HG02981 (cell line): Measurements from ENCODE around the gene CPNE2.

Experiments
- ATAC-seq: cut with Tn5 transposase; IDR thresholded peaks from one replicate; pipeline ENCODE4 v1.9.1; 2021; ENCODE audit warnings: mild to moderate bottlenecking, moderate library complexity; ENCODE audit not compliant: unreplicated experiment

Gene CPNE2

GRCh38 chr16:57123974-57124674, 31.7 kb downstream of the CPNE2 start:
- ATAC-seq, result no peak

DNA sequence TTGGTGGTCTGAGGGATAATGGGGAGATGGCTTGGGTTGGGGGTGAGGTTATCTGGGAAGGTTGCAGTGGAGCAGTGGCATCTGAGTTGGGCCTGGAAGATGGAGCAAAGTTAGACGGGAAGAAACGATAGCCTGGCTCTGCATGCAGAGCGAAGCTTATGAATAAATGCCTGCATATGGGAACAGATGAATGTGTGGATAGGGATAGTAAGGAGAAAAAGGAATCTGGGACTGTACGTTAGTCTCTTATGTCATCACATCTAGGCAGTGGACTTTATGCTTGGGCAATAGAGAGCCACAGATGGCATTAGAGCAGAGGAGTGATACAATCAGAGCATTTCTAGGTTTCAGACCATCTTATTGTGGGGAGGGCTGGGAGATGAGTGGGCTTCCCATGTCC, 33.0 kb downstream of the CPNE2 start:
- ATAC-seq, result no peak

- no peak for ATAC-seq
These were observed 33.6 kb downstream of the CPNE2 start for GRCh38 chr16:57125969-57126368.

DNA sequence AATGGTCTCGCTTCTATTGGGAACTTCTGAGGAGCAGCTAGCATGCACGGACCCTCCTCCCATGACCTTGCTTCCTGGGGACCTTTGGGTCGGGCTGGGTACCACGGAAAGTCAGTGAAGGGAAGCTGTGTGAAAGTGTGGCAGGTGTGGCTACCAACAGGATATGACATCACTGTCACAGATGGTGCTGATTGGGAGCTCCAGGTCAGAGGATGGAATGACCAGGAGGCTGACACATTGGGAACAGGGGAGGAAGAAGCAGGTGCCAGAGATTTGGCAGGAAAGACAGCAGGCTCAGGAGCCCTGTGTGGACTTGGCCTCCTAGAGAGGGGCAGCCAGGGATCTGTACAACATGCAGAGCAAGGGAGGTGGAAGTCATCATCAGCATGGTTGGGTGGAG, 34.0 kb downstream of the CPNE2 start:
- no peak for ATAC-seq

- no peak for ATAC-seq
These were observed 34.8 kb downstream of the CPNE2 start for GRCh38 chr16:57127037-57127763.

DNA sequence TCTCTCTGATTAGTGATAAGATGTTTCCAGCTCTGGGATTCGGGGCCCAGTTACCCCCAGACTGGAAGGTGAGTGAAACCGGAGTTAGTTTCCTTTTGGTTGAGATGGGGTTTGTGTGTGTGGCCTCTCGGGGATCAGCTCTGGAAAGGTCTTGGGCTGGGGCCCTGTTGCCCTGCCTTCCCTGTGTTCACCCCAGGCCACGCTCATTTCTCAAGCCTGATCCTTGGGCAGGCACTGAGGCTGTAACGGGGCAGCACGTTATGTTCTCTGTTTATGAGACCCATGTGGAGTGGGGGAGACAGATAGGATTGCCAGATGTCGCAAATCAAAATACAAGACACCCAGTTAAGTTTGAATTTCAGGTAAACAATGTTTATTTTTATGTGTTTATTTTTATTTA, 35.5 kb downstream of the CPNE2 start:
- no peak for ATAC-seq

DNA sequence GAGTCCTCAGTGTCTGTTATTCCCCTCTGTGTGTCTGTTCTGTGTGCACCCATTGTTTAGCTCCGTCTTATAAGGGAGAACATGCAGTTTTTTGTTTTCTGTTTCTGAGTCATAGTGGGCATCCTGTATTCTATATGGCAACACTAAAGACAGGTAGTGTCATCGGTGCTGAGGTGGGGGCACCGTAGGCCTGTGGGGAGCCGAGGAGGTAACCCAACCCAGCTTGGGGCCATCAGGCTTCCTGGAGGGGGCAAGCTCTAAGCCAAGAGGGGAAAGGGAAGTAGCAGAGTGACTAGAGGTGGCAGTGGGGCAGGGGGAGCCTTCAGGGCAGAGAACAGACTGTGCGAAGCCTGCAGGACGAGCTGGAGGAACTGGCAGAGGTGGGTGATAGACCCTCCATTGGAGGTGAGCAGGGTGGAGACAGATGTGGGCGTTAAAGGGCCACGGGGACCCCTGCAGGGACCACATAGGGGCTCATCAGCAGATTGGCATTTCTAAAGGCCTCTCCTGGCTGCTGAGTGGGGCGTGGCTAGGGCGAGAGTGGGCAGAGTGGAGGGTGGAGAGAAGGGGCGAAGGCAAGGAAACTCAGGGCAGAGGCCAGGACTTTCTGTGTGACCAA, 36.5 kb downstream of the CPNE2 start:
- ATAC-seq, result no peak

- ATAC-seq, result no peak
These were observed 38.6 kb downstream of the CPNE2 start for GRCh38 chr16:57130950-57131321.

- no peak for ATAC-seq
These were observed 39.1 kb downstream of the CPNE2 start for GRCh38 chr16:57131351-57131970.

- ATAC-seq, result no peak
These were observed 40.1 kb downstream of the CPNE2 start for GRCh38 chr16:57132470-57132869.

GRCh38 chr16:57133031-57133430, 40.6 kb downstream of the CPNE2 start:
- no peak for ATAC-seq

GRCh38 chr16:57133886-57134285, 41.5 kb downstream of the CPNE2 start:
- no peak for ATAC-seq

GRCh38 chr16:57134982-57135381, 42.6 kb downstream of the CPNE2 start:
- no peak for ATAC-seq

GRCh38 chr16:57137043-57137442, 44.7 kb downstream of the CPNE2 start:
- no peak for ATAC-seq

- ATAC-seq, result no peak
These were observed 45.3 kb downstream of the CPNE2 start for GRCh38 chr16:57137566-57138273.

GRCh38 chr16:57138281-57138935, 46.0 kb downstream of the CPNE2 start:
- no peak for ATAC-seq

- ATAC-seq, result no peak
These were observed 48.7 kb downstream of the CPNE2 start for GRCh38 chr16:57140931-57141668.

GRCh38 chr16:57141822-57142631, 49.6 kb downstream of the CPNE2 start:
- ATAC-seq, result no peak
